ENCODE data around the gene ATP9A.

GRCh38 chr20:51566594-51566993 is 201.6 kb downstream of the ATP9A start:
- TF ChIP-seq EZH2 (IDR thresholded peaks at IDR 0.05; ENCODE audit: borderline replicate concordance, control insufficient read depth, low read depth, low read length) = no peak
- TF ChIP-seq HDAC2 (IDR thresholded peaks at IDR 0.05) = no peak
- TF ChIP-seq PML (IDR thresholded peaks at IDR 0.05; ENCODE audit: low read length) = no peak
- TF ChIP-seq ATF2 (IDR thresholded peaks at IDR 0.05; ENCODE audit: low read length) = no peak
- TF ChIP-seq BHLHE40 (IDR thresholded peaks at IDR 0.05; ENCODE audit: borderline replicate concordance in 1 of 2, low read depth in 2 of 2, low read length in 1 of 2) = no peak
- no peak for TF ChIP-seq CTCF (IDR thresholded peaks at IDR 0.05 in 2 of 3, conservative IDR thresholded peaks at IDR 0.05 in 1 of 3; ENCODE audit: control insufficient read depth in 2 of 3, extremely low read depth in 1 of 3, insufficient read depth in 1 of 3, low read depth in 3 of 3, low read length in 3 of 3)
- no peak for TF ChIP-seq SREBF2 (IDR thresholded peaks at IDR 0.05; ENCODE audit: low read length)

Data from GM12878 (cell line).